HG03095 (cell line): ENCODE data around the gene C1orf21.

Source experiments
- ATAC-seq: cut with Tn5 transposase; IDR thresholded peaks from one replicate; pipeline ENCODE4 v1.9.1; 2021; ENCODE audit warnings: moderate library complexity; ENCODE audit not compliant: unreplicated experiment

Gene C1orf21

DNA sequence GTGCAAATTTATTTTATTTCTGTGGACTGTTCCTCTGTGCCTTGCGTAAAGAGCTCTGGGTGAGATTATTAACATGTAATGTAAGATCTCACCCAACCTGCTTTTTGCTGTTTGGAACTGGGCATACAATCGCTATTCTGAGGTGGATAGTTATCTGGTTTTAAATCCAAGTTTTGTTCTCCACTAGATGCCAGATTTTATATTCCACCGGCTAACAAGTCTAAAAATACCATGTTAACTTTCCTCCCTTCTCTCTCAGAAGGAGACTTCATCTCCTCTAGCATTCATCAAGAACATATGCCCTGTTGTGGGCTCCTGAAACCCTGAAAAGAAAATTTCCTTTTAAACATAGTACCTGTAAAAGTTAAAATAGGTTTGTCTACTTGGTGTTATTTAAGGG lies 56.4 kb downstream of the C1orf21 start:
- ATAC-seq: no peak

DNA sequence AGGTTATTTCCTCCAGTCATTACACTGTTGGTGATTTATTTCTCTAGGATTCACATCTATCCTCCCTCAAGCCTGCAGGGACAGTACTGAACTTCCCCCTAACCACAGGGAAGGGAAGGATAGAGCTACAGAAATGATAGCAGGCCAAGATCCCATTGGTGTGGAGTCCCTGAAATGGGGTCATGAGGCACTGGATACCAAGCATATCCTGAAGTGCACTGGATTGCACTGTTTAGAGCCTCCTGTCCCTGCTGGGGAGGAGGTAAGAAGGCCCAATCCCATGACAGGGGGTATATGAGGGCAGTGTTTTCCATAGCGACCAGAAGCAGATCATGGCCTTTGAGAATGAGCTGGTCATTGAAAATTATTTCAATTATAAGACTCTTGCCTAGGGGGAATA lies 56.8 kb downstream of the C1orf21 start:
- ATAC-seq: no peak

DNA sequence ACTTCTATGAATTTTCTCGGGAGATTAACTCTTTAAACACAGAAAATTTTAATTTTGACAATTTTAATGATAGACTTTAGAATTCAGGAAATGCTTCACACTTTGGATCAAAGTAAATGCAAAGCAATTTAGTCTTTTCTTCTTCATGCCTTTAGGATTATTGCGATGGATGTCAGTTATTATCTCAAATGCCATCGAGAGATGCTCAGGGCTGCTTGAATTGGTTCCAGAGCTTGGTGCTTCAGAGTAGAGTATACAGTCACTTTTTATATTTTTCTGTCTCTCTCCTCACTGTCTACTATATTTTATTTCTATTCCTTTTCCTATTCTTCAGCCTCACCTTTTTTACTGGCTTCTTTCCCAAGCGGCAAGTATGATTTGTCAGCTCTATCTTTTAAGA lies 59.2 kb downstream of the C1orf21 start:
- ATAC-seq: no peak

DNA sequence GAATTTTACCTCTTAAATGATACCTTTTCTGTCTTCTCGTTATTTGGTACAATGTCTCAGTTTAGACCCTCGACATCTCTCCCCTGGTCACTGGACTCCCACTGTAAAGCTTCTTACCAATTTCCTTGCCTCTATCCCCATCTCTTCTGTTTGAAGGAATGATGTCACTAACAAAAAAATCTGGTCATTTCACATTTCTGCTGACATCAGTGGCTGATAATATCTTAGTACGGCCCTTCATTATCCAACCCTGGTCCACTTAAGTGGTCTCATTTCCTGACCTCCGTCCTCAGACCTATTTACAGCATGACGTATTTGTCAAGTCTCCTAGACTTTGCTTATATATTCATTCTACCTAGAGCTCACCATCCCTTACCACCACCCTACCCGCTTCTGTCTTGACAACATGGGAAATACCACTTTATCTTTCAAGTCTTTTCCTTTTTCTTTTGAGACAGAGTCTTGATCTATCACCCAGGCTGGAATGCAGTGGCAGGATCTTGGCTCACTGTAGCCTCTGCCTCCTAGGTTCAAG lies 60.9 kb downstream of the C1orf21 start:
- no peak for ATAC-seq

DNA sequence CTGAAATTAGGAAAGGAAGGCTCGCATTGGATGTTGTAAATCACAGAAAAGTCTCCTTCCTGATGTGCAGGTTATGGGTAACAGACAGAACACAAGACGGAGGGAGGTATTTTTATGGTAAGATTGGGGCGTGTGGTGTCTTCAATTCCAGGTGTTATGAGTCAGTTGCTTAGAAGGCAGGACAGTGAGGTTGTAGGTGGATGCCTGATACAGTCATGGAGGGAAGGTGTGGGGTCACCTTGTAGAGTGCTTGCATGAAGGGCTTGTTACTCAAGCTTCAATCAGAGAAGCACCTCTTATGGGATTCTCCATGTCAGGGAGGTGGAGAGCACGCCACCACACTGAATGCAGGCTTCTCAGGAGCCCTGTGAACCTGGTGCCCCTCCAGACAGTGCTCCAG lies 63.1 kb downstream of the C1orf21 start:
- no peak for ATAC-seq

DNA sequence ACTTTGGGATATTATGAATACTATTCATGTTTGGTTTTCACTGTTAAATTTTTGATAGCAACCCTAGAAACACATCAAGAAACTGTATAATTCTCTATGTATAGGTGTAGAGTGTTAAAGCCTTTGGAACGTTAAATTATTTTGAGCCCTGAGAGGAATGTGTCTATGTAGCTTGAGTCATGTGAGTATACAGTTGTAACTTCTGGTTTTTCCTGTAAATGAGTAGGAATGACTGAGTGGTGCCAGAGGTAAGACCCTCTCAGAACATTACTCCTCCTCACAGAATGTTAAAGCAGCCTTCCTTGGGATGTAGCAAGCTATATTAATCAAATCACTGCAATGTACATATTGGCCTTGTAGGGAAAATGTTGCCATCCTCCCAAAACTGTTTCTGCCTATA lies 69.0 kb downstream of the C1orf21 start:
- no peak for ATAC-seq

DNA sequence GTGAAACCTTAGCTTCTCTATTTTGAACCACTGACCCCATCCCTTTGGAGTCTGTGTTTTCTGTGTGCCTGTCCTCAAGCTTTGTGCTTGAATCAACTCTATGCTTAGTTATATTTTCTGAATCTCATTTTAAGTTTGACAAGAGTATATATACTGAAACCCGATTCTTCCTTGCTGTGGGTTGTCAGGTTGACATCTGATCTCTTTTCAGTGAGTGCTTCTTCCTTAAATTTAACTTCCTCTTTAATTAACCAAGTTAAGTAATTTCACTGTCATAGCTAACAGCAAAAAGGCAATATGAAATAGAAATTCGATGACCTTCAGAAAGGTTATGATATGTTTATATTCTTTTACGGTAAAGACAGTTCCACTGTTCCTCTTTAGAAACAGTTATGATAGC lies 69.4 kb downstream of the C1orf21 start:
- no peak for ATAC-seq

DNA sequence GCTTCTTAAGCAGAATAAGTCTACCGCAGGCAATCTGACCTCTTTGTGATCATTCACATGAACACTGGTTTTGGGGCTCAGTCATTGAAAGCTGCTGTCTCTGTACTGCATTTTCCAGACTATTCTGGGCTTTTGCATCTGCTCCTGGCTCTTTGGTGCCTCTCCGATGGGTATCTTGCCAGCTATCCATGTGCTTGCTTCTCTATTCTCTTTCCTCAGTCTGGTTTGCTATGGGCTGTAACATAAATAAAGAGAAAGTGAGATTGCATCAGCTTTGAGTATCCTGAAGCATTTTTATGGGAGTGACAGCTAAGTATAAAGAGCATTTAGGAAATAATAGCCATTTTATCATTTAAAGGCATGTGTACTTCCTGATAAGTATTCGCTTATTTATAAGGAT lies 70.7 kb downstream of the C1orf21 start:
- ATAC-seq: no peak

DNA sequence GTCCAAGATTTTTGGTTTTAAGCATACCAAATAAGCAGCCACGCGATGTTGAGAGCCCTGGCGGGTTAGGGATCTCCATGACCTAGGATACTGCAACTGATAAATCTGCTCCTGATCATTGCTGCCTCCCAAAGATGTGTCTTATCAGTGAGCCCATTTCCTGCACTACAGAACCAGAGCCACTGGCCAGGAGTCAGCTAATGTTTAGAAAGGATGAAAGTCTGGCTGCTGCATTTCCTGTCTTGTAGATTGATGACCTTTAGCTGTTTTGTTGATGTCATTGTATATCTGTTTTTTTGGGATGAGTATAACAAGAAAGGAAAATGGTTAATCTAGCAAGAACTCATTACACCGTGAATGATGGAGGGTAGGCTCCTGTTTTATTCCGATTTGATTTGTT lies 74.5 kb downstream of the C1orf21 start:
- ATAC-seq: no peak

DNA sequence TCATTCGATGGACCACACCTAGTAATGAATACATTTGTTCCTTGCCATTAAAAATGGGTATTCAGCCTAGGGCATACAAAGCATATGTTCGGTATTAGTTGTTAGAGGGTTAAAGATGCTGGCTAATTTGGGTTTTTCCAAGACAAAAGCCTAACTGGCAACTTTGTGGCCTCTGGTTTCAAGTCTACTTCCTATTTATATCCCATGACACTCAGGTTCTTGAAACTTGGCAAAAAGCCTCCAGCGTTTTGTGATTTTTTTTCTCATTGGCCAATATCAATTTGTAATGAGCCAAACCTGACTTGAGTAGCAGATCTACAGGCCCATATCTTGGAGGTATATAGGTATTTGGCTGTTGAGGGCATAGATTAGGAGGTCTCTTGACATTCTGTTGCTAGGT lies 75.3 kb downstream of the C1orf21 start:
- no peak for ATAC-seq

DNA sequence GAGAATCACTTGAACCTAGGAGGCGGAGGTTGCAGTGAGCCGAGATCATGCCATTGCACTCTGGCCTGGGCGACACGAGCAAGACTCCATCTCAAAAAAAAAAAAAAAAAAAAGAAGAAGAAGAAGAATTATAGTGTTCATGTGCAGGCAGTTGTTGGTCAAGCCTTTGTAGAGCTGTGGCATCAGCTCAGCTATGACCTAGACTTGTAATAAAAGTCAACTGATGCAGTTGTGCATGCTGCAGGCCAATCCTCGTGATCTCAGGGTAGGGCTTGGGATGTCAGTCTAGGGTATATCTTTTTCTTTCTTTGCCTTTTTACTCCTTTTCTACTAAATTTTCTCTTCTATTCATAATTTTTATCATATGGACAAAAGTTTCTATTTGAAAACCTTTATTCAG lies 76.2 kb downstream of the C1orf21 start:
- ATAC-seq: no peak

DNA sequence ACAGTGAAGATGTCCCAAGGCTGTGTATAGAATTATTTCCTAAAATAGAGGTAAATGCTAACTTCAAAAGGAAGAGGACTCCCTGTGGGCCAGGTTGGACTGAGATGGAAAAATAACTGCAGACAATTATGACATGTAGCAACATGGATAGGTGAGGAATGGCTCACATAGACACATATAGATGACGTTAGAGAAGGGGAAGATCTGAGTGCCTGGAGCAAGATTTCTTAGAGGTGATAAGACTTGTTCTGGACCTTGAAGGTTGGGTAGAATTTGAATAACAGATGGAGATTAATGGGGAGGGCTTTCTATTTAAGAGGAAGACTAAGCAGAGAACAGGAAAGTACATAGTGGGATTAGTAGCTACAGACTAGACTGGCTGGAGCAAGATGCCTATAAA lies 76.9 kb downstream of the C1orf21 start:
- no peak for ATAC-seq

DNA sequence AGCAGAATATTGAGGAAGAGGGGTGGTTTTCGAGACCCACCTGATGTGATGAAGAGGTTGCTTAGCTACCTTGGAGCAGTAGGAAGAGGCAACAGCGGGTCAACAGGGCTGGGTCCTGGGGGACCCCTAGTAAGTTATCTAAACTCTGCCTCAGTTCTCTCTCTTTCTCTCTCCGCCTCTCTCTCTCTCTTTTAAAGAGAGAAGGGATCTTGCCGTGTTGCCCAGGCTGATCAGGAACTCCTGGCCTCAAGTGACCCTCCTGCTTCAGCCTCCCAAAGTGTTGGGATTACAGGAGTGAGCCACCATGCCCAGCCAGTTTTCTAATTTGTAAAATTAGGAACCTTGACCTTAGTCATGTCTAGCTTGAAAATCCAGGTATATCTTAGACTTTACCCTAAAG lies 77.9 kb downstream of the C1orf21 start:
- no peak for ATAC-seq

DNA sequence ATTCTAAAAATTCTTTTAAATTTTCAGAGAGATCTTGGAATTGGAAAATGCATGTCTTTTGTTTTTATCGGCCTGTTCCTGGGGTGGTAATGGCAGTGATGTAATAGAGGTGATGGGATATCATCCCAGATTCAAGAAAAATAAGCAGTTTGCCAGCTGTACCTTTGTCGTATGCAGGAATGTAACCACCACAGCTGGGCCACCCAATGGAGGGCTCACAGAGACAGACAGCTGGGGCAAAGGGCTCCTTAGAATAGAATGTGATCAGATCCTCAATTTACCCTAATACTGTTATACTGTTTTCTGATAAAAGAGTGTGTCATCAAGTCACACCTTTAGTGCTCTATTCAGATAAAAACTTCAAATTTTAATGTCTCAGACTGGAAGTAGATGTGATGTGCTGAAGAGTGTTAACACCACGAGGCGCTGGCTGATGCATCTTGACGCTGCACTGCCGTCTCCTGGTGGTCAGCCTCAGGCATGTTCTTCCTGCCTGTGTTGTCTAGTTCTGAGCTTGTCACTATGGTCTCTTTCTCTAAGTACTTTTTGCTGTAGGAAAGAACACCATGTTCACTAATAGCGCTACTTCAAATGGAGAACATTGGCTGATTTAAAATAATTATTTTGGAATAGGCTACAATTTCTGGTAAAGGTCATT lies 78.8 kb downstream of the C1orf21 start:
- ATAC-seq: no peak

DNA sequence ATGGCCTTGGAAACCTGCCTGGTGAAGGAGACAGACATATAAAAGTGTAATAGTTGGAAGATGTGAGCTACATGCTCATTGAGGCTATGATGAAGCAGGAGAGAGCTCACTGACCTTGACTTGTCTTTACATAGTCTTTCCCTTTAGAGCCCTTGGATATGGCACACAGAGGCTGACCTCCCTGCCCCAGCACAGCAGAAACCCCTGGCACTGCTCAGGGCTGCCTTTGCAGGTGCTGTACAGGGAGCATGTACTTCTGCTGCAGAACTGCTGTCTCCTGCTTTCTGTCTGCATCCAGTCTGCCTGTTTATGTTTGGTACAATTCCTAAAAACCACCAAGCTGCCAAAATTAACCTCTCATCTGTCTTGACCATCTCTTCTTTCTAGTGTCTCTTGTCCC lies 80.5 kb downstream of the C1orf21 start:
- ATAC-seq: no peak

DNA sequence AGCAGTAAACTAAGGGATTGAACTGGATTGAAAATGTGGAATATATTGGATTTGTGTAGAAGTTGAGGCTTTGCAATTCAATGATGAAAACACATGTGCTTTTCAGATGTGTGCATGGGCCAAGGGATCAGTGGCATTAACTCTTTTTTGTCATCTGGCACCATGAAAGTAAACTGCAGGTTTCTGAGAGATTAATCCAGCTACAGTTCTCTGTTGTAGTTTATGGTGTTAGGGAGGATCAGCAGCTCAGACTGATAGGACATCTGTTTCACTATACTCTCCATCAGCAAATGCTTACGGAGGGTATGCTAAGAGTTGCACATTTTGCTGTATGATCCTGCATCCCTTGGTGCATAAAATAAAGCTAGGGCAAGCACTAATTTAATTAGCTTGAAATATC lies 82.6 kb downstream of the C1orf21 start:
- ATAC-seq: no peak

DNA sequence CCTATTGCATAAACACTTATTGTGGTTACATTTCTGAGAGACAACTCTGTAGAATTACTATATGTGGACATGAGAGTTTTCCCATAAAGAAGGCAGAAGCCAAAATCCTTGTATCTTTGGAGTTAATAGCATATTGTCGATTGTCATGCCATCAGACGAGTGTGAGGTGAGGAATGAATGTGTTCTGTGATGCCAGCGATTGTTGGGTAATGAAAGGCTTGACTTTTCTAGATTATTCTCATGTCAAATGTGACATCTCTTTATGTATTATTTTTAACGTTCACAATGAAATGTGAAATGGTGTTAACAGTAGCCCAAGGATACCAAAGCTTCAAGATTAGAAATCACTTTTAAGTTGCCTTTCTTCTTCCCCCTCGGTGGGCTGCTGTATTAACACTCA lies 84.9 kb downstream of the C1orf21 start:
- ATAC-seq: no peak

DNA sequence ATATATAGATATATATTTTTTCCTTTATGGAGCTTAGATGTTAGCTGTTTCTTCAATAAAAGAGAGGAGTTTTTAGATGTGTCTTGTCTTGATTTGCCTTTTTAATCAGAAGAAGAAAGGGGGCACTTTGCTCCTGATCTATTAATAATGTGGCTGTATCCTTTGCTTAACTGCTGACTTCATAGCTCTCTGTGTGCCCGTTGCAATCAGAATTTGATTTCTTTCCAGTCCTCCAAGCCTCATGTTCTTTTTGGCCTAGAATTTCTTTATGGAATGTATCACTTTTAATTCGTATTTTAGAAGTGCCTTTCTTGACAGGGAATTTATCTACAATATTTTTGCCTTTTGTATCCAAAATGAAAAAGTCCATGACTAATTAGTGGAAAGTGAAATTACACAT lies 85.3 kb downstream of the C1orf21 start:
- ATAC-seq: no peak

DNA sequence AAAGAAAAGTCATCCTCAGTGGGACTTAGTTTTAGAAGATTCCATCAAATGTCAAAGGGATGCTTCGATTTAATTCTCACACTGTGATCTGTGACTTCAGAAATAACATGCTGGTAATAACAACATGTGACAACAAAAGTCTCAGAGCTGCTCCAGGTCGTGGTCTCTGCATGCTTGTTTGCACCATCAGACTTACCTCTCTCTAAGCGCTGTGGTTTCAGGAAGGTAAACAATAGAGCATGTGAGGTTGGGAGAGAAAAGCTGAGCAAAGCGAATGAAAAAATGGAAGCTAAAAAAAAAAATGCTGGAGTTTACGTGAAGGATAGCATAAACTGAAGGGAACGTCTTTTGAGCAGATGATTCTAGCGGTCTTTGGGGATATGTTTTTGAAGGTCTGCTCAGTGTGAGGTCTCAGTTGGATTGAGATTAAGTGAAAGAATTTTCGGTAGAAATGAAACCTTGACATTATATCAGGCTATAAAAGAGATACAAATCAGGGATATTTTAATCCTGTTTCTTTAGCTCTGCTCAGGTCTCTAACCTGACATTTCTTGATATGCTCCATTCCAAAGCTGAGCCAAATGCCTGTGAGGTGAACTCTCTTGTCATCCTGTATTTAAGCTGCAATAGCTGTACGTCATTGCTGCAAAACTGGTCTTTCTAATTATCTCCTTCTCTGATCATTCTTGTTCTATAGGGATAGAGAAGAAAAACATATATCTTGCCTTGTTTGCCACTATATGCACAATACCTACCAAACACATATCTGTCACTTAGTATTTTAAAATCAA lies 86.5 kb downstream of the C1orf21 start:
- ATAC-seq: no peak

DNA sequence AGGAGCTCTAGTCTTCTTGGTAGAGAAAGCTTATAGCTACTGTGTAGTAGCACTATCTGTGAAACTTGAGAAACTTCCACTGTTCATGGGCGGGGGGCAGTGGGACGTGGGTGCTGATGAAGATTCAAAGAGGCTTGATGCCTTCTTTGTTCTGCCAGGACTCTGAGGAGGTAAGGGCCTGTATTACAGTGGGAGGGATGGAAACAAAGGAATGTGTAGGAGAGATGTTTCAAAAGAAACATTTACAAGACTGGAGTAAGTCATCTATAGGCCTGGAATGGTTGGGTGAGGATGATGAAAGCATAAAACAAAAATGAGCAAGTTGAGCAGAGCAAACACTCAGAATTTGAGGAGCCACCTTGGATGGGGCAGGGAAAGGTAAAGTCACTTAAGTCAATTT lies 89.4 kb downstream of the C1orf21 start:
- ATAC-seq: no peak

DNA sequence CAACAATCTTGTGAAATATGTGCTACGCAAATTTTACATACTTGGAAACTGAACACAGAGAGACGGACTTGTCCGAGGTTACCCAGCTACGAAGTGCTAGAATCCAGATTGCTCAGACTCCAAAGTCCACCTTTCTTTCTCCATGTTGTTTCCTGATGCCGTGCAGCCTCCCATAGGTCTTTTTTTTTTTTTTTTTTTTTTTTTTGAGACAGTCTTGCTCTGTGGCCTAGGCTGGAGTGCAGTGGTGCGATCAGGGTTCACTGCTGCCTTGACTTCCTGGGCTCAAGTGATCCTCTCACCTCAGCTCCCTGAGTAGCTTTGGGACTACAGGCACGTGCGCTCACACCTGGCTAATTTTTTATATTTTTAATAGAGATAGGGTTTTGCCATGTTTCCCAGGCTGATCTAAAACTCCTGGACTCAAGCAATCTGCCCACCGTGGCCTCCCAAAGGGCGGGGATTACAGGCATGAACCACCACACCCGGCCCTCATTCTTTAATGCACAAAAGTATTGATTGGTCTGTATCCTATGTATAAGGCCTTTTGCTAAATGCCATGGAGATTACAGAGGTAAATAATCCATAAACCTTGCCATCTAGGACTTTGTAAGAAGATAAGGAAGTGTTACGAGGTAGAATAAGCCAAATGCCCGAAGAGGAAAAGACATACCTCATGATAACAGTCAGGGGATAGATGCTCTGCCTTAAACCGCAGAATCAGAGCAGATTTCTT lies 92.8 kb downstream of the C1orf21 start:
- no peak for ATAC-seq

DNA sequence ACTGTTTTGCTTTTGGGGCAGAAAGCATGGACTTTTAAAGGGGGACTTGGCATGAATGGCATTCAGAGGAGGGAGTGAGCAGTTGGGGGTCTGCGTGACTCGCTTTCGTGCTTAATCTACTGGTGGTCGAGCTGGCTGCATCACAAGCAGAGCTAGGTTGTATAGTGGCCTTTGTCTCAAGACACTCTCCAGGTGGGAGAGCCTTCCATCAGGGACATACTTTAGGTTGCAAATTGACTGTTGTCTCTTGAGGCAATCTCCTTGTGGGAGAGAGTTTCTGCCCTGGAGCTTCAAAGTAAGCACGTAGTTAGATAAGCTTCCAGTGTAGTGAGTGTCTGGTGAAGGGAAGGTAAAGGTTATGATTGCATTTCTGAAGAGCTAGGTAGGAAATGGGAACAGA lies 93.9 kb downstream of the C1orf21 start:
- no peak for ATAC-seq
